Liver (tissue), 3 donors: ENCODE results near the gene DUS3L.

Experiments used
- CTCF ChIP-seq: fragments of 150-350 bp; IDR thresholded peaks from 2 replicates; pipeline ENCODE4 v1.5.1; 2017; ENCODE audit warnings: improper control_type of control experiment, low read depth, low read length; ENCODE audit not compliant: missing input control
- EGR1 ChIP-seq, 2 donors: IDR thresholded peaks; 2 replicates each; pipeline ENCODE4 v1.6.1; 2016 to 2018; ENCODE audit warnings: antibody characterized with exemption in 2 of 2, low read depth in 2 of 2
- JUND ChIP-seq, 2 donors: IDR thresholded peaks; 2 replicates each; pipeline ENCODE4 v1.6.1; 2016; ENCODE audit warnings: antibody characterized with exemption in 2 of 2
- SP1 ChIP-seq: IDR thresholded peaks from 2 replicates; pipeline ENCODE4 v1.6.1; 2018; ENCODE audit warnings: antibody characterized with exemption, mild to moderate bottlenecking
- YY1 ChIP-seq: IDR thresholded peaks from 2 replicates; pipeline ENCODE4 v1.6.1; 2016; ENCODE audit warnings: antibody characterized with exemption, mild to moderate bottlenecking
- donor health status: healthy.
- donor health status: healthy.

GRCh38 chr19:5806905-5807304 is 15.9 kb upstream of the DUS3L start:
- no peak for TF ChIP-seq CTCF
- TF ChIP-seq JUND (IDR thresholded peaks at IDR 0.05), result no peak
- no peak for TF ChIP-seq YY1
- no peak for TF ChIP-seq SP1
- TF ChIP-seq EGR1 (IDR thresholded peaks at IDR 0.05; ENCODE audit: low read depth in 2 of 2), result no peak
